Measurements from ENCODE around the gene SAMD14.

Gene SAMD14

DNA sequence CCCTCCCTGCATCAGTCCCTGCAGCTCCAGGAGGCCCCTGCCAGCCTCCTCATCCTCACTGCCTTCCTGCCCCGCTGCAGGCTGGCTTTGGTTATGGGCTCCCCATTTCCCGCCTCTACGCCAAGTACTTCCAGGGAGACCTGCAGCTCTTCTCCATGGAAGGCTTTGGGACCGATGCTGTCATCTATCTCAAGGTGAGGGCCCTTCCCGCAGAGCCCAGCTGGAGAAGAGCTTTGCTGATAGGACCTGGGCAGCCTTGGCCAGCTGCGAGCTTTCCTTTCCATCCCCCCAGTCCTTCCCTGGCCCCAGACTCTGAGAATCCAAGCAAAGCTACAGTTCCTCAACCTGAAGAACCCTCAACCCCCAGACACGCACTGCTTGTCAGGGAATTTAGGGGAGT is 20.8 kb downstream of the SAMD14 start:
- TF ChIP-seq CTCF (IDR thresholded peaks at IDR 0.05; ENCODE audit: borderline replicate concordance, extremely low read depth, low read length, poor library complexity, severe bottlenecking) (no peak), EZH2 (IDR thresholded peaks at IDR 0.05; ENCODE audit: borderline replicate concordance, low read depth, low read length, severe bottlenecking) (no peak)
- DNase-seq (no peak), ATAC-seq (ENCODE audit: insufficient read depth, low read depth) (no peak)
- Histone ChIP-seq H3K36me3 (ENCODE audit: insufficient read depth, low read length) (no peaks in the 10 kb centered on the region), H3K9ac (ENCODE audit: low read depth, low read length) (no peak overlapping the region), H3K27ac (ENCODE audit: low read length) (no peak overlapping the region), H3K4me3 (ENCODE audit: low read depth in 1 of 2, low read length in 2 of 2) (no peak overlapping the region), H4K20me1 (ENCODE audit: insufficient read depth, low read length) (no peaks in the 10 kb centered on the region; the same call in 1 of the 2 replicates), H3K27me3 (ENCODE audit: insufficient read depth, low read length, poor library complexity) (no peaks in the 10 kb centered on the region), H3K4me1 (ENCODE audit: insufficient read depth, low read length) (no peaks in the 10 kb centered on the region), H3K79me2 (ENCODE audit: insufficient read depth, low read length) (no peaks in the 10 kb centered on the region), H3K4me2 (ENCODE audit: insufficient read depth, low read length) (no peak overlapping the region), H2AFZ (ENCODE audit: low read depth, low read length) (no peak overlapping the region), H3K9me3 (ENCODE audit: insufficient read depth, low read length, severe bottlenecking) (no peaks in the 10 kb centered on the region)

- H3K27me3 ChIP-seq (ENCODE audit: insufficient read depth, low read length, poor library complexity): no peaks in the 10 kb centered on the region
- no peaks in the 10 kb centered on the region for H3K36me3 ChIP-seq (ENCODE audit: insufficient read depth, low read length)
- H3K9ac ChIP-seq (ENCODE audit: low read depth, low read length): no peak overlapping the region
- TF ChIP-seq EZH2 (IDR thresholded peaks at IDR 0.05; ENCODE audit: borderline replicate concordance, low read depth, low read length, severe bottlenecking) (no peak), CTCF (IDR thresholded peaks at IDR 0.05; ENCODE audit: borderline replicate concordance, extremely low read depth, low read length, poor library complexity, severe bottlenecking) (no peak)
- H3K4me3 ChIP-seq (ENCODE audit: low read depth in 1 of 2, low read length in 2 of 2): no peak overlapping the region
- H3K79me2 ChIP-seq (ENCODE audit: insufficient read depth, low read length): no peaks in the 10 kb centered on the region
- H3K4me2 ChIP-seq (ENCODE audit: insufficient read depth, low read length): no peak overlapping the region
- H3K9me3 ChIP-seq (ENCODE audit: insufficient read depth, low read length, severe bottlenecking): no peaks in the 10 kb centered on the region
- DNase-seq (no peak), ATAC-seq (ENCODE audit: insufficient read depth, low read depth) (no peak)
- H3K4me1 ChIP-seq (ENCODE audit: insufficient read depth, low read length): no peaks in the 10 kb centered on the region
- H3K27ac ChIP-seq (ENCODE audit: low read length): no peak overlapping the region
- no peak overlapping the region for H2AFZ ChIP-seq (ENCODE audit: low read depth, low read length)
- no peaks in the 10 kb centered on the region; the same call in 1 of the 2 replicates for H4K20me1 ChIP-seq (ENCODE audit: insufficient read depth, low read length)
These were observed 21.4 kb downstream of the SAMD14 start for GRCh38 chr17:50108556-50108955.

- Histone ChIP-seq H3K9me3 (ENCODE audit: insufficient read depth, low read length, severe bottlenecking) (no peaks in the 10 kb centered on the region), H3K79me2 (ENCODE audit: insufficient read depth, low read length) (no peaks in the 10 kb centered on the region), H3K36me3 (ENCODE audit: insufficient read depth, low read length) (no peaks in the 10 kb centered on the region), H4K20me1 (ENCODE audit: insufficient read depth, low read length) (no peaks in the 10 kb centered on the region; the same call in 1 of the 2 replicates), H3K4me3 (ENCODE audit: low read depth in 1 of 2, low read length in 2 of 2) (no peak overlapping the region), H3K4me2 (ENCODE audit: insufficient read depth, low read length) (no peak overlapping the region), H3K27me3 (ENCODE audit: insufficient read depth, low read length, poor library complexity) (no peaks in the 10 kb centered on the region), H3K4me1 (ENCODE audit: insufficient read depth, low read length) (no peaks in the 10 kb centered on the region), H3K9ac (ENCODE audit: low read depth, low read length) (no peak overlapping the region), H2AFZ (ENCODE audit: low read depth, low read length) (no peak overlapping the region), H3K27ac (ENCODE audit: low read length) (no peak overlapping the region)
- no peak for DNase-seq
- TF ChIP-seq EZH2 (IDR thresholded peaks at IDR 0.05; ENCODE audit: borderline replicate concordance, low read depth, low read length, severe bottlenecking) (no peak), CTCF (IDR thresholded peaks at IDR 0.05; ENCODE audit: borderline replicate concordance, extremely low read depth, low read length, poor library complexity, severe bottlenecking) (no peak)
- ATAC-seq (ENCODE audit: insufficient read depth, low read depth): no peak
These were observed 22.1 kb downstream of the SAMD14 start for GRCh38 chr17:50107790-50108414.

All from DND-41 (cell line).